ENCODE results near the gene ATL3.
"Not testable (repeated sequence)": the region's sequence is repeated elsewhere in the genome, so short reads cannot be mapped to it uniquely, and the experiment has no call there.

The ATL3 gene

GRCh38 chr11:63619967-63620366 is 51.2 kb downstream of the ATL3 start:
- Histone ChIP-seq H3K27ac (ENCODE audit: low read depth, low read length, severe bottlenecking) (no peak overlapping the region), H3K9me3 (ENCODE audit: control insufficient read depth, low read length) (no peaks in the 10 kb centered on the region), H3K4me3 (ENCODE audit: extremely low read depth, insufficient read depth, low read length, poor library complexity, severe bottlenecking) (no peak overlapping the region), H3K36me3 (ENCODE audit: control insufficient read depth, insufficient read depth, low read length) (no peaks in the 10 kb centered on the region), H3K4me1 (ENCODE audit: control insufficient read depth, insufficient read depth, low read length, poor library complexity, severe bottlenecking) (no peaks in the 10 kb centered on the region)
- 81 to 88% methylated on average over 3 to 4 of the region's 6 CpGs for WGBS, 2 experiments (ENCODE audit: insufficient coverage in 2 of 2)

GRCh38 chr11:63617686-63618085 is 53.5 kb downstream of the ATL3 start:
- H3K27ac ChIP-seq (ENCODE audit: low read depth, low read length, severe bottlenecking); H3K9me3 ChIP-seq (ENCODE audit: control insufficient read depth, low read length); H3K4me3 ChIP-seq (ENCODE audit: extremely low read depth, insufficient read depth, low read length, poor library complexity, severe bottlenecking); H3K36me3 ChIP-seq (ENCODE audit: control insufficient read depth, insufficient read depth, low read length); H3K4me1 ChIP-seq (ENCODE audit: control insufficient read depth, insufficient read depth, low read length, poor library complexity, severe bottlenecking): not testable (repeated sequence)
- WGBS, 2 experiments (ENCODE audit: insufficient coverage in 2 of 2) = 87 to 94% methylated on average over 3 of the region's 5 CpGs

DNA sequence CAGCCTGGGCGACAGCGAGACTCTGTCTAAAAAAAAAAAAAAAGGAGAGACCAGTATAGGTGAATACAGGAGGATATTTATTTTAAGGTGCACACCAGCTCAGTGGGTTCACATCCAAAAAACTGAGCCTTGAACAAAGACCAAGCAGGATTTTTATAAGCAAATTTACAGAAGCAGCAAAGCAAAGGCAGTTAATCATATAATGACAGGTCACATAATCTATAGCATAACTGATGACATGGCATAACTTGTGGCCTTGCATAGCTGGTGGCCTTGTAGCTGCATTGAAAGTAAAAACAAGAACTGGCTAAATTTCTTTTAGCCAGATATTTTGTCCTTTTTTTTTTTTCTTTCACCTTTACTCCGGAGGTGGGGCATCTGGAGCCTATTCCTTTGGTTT is 54.2 kb downstream of the ATL3 start:
- H3K27ac ChIP-seq (ENCODE audit: low read depth, low read length, severe bottlenecking) = no peak overlapping the region
- no peak overlapping the region for H3K4me3 ChIP-seq (ENCODE audit: extremely low read depth, insufficient read depth, low read length, poor library complexity, severe bottlenecking)
- no peaks in the 10 kb centered on the region for H3K9me3 ChIP-seq (ENCODE audit: control insufficient read depth, low read length)
- no peaks in the 10 kb centered on the region for H3K4me1 ChIP-seq (ENCODE audit: control insufficient read depth, insufficient read depth, low read length, poor library complexity, severe bottlenecking)
- WGBS, 2 experiments (ENCODE audit: insufficient coverage in 2 of 2) = 80% methylated on average over 1 of the region's 3 CpGs; no CpG with 5 or more reads in 1 of the 2 experiments
- no peaks in the 10 kb centered on the region for H3K36me3 ChIP-seq (ENCODE audit: control insufficient read depth, insufficient read depth, low read length)

DNA sequence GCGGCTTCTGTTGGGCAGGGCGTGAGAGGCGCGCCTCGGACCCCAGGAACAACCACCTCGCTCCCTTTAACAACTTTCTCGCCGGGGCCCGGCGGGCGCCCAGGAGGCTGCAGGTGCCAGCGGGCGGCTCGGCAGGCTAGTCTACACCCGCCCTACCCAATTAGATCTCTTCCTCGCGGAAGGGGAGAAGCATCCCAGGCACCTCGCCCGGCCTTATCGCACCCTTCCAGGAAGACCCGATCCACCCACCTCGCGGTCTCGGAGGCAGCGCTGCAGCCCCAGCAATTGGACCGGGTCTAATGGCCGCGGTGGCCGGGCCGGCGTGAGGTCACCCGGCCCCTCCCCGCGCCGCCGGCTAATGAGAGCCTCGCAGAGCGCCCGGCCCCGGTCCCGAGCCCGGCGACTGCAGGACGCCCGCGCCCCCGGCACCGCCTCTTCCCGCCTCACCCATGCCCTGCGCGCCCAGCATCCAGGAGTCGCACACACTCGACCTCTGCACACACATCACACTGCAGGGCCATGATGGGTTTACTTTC is 57.0 kb downstream of the ATL3 start, which contains the start of gene PLAAT3:
TSS of gene PLAAT3 (minus strand) at position 298 of the 536 bp plus-strand sequence. CDS start 419 bp downstream, outside the sequence.
- no peaks in the 10 kb centered on the region for H3K36me3 ChIP-seq (ENCODE audit: control insufficient read depth, insufficient read depth, low read length)
- 0% methylated on average over 28 to 38 of the region's 53 CpGs for WGBS, 2 experiments (ENCODE audit: insufficient coverage in 2 of 2)
- no peak within 1 kb of the TSS for H3K27ac ChIP-seq (ENCODE audit: low read depth, low read length, severe bottlenecking)
- H3K4me1 ChIP-seq (ENCODE audit: control insufficient read depth, insufficient read depth, low read length, poor library complexity, severe bottlenecking) = peaks cover 4% of the 10 kb centered on the region
- H3K9me3 ChIP-seq (ENCODE audit: control insufficient read depth, low read length) = no peaks in the 10 kb centered on the region
- H3K4me3 ChIP-seq (ENCODE audit: extremely low read depth, insufficient read depth, low read length, poor library complexity, severe bottlenecking) = peak within 1 kb of the TSS; percentile 55

- WGBS, 2 experiments (ENCODE audit: insufficient coverage in 2 of 2) = 1% methylated on average over 34 to 41 of the region's 45 CpGs
- H3K4me1 ChIP-seq (ENCODE audit: control insufficient read depth, insufficient read depth, low read length, poor library complexity, severe bottlenecking) = peaks cover 4% of the 10 kb centered on the region
- no peak overlapping the region for H3K27ac ChIP-seq (ENCODE audit: low read depth, low read length, severe bottlenecking)
- H3K4me3 ChIP-seq (ENCODE audit: extremely low read depth, insufficient read depth, low read length, poor library complexity, severe bottlenecking) = peak overlapping the region; percentile 55
- H3K9me3 ChIP-seq (ENCODE audit: control insufficient read depth, low read length) = no peaks in the 10 kb centered on the region
- no peaks in the 10 kb centered on the region for H3K36me3 ChIP-seq (ENCODE audit: control insufficient read depth, insufficient read depth, low read length)
These were observed 57.5 kb downstream of the ATL3 start for GRCh38 chr11:63613517-63614135.

DNA sequence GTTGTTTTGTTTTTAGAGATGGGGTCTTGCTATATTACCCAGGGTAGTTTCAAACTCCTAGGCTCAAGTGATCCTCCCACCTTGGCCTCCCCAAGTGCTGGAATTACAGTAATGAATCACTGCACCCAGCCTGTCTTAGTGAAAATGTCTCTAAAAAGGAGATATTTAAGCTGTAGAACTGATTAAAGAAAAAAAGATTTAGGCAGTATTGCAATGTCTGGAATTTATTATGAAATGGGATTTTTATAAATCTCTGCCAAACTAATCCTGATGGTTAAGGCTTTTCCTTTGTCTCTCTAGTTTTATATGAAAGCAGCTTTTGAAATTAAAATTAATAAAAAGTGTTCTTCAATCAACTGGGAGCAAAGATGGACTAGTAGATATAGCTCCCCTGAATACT is 59.0 kb downstream of the ATL3 start:
- Histone ChIP-seq H3K9me3 (ENCODE audit: control insufficient read depth, low read length) (no peaks in the 10 kb centered on the region), H3K27ac (ENCODE audit: low read depth, low read length, severe bottlenecking) (no peak overlapping the region), H3K4me1 (ENCODE audit: control insufficient read depth, insufficient read depth, low read length, poor library complexity, severe bottlenecking) (peaks cover 4% of the 10 kb centered on the region), H3K4me3 (ENCODE audit: extremely low read depth, insufficient read depth, low read length, poor library complexity, severe bottlenecking) (no peak overlapping the region), H3K36me3 (ENCODE audit: control insufficient read depth, insufficient read depth, low read length) (no peaks in the 10 kb centered on the region)

- no peak overlapping the region for H3K4me3 ChIP-seq (ENCODE audit: extremely low read depth, insufficient read depth, low read length, poor library complexity, severe bottlenecking)
- no peaks in the 10 kb centered on the region for H3K9me3 ChIP-seq (ENCODE audit: control insufficient read depth, low read length)
- H3K4me1 ChIP-seq (ENCODE audit: control insufficient read depth, insufficient read depth, low read length, poor library complexity, severe bottlenecking) = peaks cover 4% of the 10 kb centered on the region
- no peak overlapping the region for H3K27ac ChIP-seq (ENCODE audit: low read depth, low read length, severe bottlenecking)
- H3K36me3 ChIP-seq (ENCODE audit: control insufficient read depth, insufficient read depth, low read length) = no peaks in the 10 kb centered on the region
- WGBS, 2 experiments (ENCODE audit: insufficient coverage in 2 of 2) = 30 to 73% methylated on average over 1 of the region's 1 CpG
These were observed 59.8 kb downstream of the ATL3 start for GRCh38 chr11:63611395-63611747.

GRCh38 chr11:63610604-63611394 is 60.4 kb downstream of the ATL3 start:
- Histone ChIP-seq H3K9me3 (ENCODE audit: control insufficient read depth, low read length) (no peaks in the 10 kb centered on the region), H3K27ac (ENCODE audit: low read depth, low read length, severe bottlenecking) (no peak overlapping the region), H3K4me1 (ENCODE audit: control insufficient read depth, insufficient read depth, low read length, poor library complexity, severe bottlenecking) (peaks cover 4% of the 10 kb centered on the region), H3K4me3 (ENCODE audit: extremely low read depth, insufficient read depth, low read length, poor library complexity, severe bottlenecking) (no peak overlapping the region), H3K36me3 (ENCODE audit: control insufficient read depth, insufficient read depth, low read length) (no peaks in the 10 kb centered on the region)
- 17 to 21% methylated on average over 11 to 13 of the region's 14 CpGs for WGBS, 2 experiments (ENCODE audit: insufficient coverage in 2 of 2)

GRCh38 chr11:63609971-63610580 is 61.1 kb downstream of the ATL3 start:
- Histone ChIP-seq H3K36me3 (ENCODE audit: control insufficient read depth, insufficient read depth, low read length) (no peaks in the 10 kb centered on the region), H3K4me3 (ENCODE audit: extremely low read depth, insufficient read depth, low read length, poor library complexity, severe bottlenecking) (no peak overlapping the region), H3K27ac (ENCODE audit: low read depth, low read length, severe bottlenecking) (no peak overlapping the region), H3K4me1 (ENCODE audit: control insufficient read depth, insufficient read depth, low read length, poor library complexity, severe bottlenecking) (peaks cover 4% of the 10 kb centered on the region), H3K9me3 (ENCODE audit: control insufficient read depth, low read length) (no peaks in the 10 kb centered on the region)
- WGBS, 2 experiments (ENCODE audit: insufficient coverage in 2 of 2) = 78 to 81% methylated on average over 8 to 12 of the region's 14 CpGs

- Histone ChIP-seq H3K9me3 (ENCODE audit: control insufficient read depth, low read length) (no peaks in the 10 kb centered on the region), H3K27ac (ENCODE audit: low read depth, low read length, severe bottlenecking) (no peak overlapping the region), H3K36me3 (ENCODE audit: control insufficient read depth, insufficient read depth, low read length) (no peaks in the 10 kb centered on the region), H3K4me3 (ENCODE audit: extremely low read depth, insufficient read depth, low read length, poor library complexity, severe bottlenecking) (no peak overlapping the region), H3K4me1 (ENCODE audit: control insufficient read depth, insufficient read depth, low read length, poor library complexity, severe bottlenecking) (peaks cover 4% of the 10 kb centered on the region)
- WGBS, 2 experiments (ENCODE audit: insufficient coverage in 2 of 2) = 88 to 94% methylated on average over 3 of the region's 4 CpGs
These were observed 61.6 kb downstream of the ATL3 start for GRCh38 chr11:63609536-63609935.

Measured in mesodermal cell (in vitro differentiated cells).